ENCODE results near the gene PTPA.
A peak's percentile ranks its signal among the peaks of the same experiment; 100 is the strongest.
"Not testable (repeated sequence)": the region's sequence is repeated elsewhere in the genome, so short reads cannot be mapped to it uniquely, and the experiment has no call there.

PTPA gene

DNA sequence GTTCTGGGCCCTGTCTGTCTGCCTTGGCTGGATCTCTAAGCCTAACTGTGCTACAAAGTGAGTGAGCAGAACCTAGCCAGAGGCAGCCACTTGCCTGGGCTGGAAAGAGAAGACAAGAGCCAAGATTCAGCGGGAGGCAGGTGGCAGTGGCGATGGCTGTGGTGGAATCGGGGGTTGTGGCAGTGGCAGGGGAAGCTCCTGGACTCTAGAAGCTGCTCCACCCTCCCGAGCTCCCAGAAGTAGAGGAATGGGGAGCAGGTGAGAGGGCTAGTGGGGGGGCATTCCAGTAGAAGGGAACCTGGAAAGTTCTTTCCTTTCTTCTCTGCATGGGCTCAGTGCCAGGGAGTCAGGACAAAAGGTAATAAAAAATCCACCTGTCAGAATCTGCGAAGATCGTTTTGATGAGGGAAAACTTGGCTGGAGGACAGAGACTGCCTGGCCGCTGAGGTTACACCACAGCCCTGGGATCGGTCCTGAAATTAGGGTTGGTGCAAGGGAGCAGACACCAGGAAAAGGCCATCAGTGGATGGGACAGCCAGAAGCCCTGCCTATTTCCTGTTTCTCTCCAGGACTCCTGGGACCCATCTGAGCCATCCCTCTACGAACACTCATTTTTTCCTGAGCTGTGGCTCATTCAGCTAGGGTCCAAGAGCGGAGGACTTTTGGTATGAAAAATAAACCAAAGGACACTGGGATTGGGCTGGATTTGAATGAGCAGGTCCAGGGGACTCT, 2.2 kb upstream of the PTPA start:
- DNase-seq (ENCODE audit: low read depth), result no peak

DNA sequence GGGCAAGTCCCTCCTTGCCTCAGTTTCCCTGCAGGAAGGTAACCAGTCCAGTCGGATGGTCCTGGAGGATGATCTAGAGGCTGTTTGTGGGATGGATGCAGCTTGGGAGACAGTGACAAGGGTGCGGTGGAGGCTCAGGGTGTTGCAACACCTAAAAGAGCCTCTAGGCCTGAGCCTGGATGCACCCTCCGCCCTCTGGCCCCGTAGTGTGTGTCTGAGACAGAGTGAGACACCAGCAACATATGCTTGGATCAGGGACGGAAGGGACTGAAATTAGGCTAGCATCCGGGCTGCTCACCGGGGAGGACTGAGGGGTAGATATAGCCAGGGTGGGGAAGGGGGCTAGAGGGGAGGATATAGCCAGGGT, 1.7 kb upstream of the PTPA start:
- DNase-seq (ENCODE audit: low read depth), result peak; percentile 69

DNA sequence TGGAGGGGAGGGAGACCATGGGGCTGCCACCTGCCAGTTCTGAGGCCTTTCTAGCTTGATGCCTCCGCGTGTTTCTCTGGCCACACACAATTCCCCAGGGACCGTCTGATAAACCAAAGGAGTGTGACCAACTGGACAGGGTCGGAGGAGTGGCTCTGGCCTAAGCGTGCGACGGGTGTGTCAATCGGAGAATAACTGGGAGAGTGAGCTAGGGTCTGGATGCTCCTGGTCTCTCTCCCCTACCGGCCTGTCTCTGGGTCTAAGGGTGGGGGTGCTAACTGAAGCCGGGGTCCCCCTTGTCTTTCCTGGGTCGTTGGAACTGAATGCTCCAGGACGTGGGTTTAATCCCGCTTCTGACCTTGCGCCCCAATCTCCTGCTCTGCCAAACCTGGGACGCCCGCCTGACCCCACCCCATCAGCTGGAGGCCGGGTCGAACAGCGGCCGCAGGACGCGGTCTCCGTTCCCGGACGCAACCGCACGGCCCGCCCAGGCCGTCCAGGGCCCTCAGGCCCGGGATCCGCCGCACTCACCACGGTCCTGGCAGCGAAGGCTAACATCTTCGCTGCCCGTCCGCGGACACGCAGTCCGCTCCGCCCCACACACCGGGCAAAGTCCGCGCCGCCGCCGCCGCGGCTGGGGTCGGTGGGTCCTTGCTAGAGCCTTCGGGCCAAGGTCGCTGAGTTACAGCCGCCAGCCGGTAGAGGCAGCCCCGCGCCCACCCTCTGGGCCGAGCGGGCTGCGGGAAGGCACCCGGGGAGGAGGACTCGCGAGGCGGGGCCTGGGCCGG, 1.1 kb upstream of the PTPA start:
- DNase-seq (ENCODE audit: low read depth), result peak; percentile 52

DNA sequence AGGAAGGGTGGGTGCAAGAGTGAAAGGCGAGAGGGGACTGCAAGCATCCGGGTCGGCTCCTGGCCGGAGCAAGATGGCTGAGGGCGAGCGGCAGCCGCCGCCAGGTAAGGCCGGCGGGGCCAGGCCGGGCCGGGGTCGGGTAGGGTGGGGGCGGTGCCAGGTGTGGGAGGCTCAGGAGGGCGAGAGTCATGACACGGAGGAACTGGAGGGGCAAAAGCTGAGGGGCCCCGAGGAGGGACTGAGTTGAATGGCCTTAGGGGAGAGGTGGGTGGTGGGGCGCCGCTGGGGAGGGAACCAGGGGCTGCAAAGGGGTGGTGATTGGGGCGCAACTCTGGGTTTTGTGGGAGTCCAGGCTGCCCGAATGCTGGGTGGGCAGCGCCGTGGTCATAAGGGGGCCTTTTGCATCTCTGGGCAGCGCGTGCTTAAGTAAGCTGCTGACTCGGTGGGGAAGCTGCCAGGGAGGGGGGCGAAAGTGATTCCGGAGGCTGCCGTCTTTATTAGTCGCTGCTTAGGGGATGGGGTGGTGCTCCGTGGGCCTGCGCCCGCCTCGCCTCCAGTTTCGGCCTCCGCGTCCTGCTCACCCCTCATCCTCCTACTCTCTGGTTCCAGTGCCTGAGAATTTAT, 425 bp downstream of the PTPA start:
- peak; percentile 60 for DNase-seq (ENCODE audit: low read depth)

DNA sequence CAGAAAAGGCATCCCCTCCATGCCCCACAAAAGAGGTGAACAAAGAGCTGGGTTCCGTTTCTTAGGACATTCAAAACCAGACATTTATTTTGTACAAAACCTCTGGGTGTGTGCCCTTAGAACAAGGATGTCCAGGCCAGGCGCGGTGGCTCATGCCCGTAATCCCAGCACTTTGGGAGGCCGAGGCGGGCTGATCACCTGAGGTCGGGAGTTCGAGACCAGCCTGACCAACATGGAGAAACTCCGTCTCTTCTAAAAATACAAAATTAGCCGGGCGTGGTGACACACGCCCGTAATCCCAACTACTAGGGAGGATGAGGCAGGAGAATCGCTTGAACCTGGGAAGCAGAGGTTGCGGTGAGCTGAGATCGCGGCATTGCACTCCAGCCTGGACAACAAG, 1.3 kb downstream of the PTPA start:
- not testable (repeated sequence) for DNase-seq (ENCODE audit: low read depth)

- DNase-seq (ENCODE audit: low read depth), result no peak
Observed at GRCh38 chr9:129113645-129114304, 2.6 kb downstream of the PTPA start.

DNA sequence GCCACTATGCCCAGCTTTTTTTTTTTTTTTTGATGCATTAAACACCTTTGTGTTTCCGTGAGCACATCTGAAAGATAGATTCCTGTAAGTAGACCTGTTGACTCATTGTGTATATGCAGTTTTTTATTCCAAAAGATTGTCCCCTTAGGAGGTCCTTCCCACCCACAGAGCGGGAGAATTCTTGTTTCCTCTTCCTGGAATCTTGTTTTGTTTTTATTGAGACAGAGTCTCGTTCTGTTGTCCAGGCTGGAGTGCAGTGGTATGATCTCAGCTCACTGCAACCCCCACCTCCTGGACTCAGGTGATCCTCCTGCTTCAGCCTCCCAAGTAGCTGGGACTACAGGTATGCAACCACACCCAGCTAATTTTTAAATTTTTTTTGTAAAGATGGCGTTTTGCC, 7.6 kb downstream of the PTPA start:
- DNase-seq (ENCODE audit: low read depth), result no peak

DNA sequence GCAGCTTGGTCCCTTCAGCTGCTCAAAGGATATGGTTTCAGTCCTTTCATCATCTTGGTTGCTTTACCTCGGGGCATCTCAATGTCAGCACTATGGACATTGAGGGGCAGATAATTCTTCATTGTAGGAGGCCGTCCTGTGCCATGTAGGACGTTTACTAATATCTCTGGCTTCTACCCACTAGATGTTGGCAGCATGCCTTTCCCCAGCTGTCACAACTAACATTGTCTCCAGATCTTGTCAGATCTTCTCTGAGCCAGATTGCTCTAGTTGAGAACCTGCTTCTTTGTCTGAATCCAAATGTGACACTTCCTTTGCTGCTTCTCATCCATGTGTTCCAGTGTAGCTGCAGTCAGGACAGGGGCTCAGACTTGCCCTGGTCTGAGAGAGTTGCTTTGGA, 10.3 kb downstream of the PTPA start:
- no peak for DNase-seq (ENCODE audit: low read depth)

- no peak for DNase-seq (ENCODE audit: low read depth)
Observed at GRCh38 chr9:129122133-129122532, 10.9 kb downstream of the PTPA start.

DNA sequence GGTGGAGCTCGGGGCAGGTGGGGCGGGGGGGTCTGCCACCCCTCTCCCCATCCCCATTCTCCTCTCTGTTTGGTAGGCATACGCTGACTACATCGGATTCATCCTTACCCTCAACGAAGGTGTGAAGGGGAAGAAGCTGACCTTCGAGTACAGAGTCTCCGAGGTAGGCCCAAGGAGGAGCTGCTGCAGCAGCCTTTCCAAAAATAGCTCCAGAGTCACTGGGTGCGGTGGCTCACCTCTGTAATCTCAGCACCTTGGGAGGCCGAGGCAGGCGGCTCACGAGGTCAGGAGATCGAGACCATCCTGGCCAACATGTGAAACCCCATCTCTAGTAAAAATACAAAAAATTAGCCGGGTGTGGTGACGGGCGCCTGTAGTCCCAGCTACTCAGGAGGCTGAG, 11.8 kb downstream of the PTPA start:
- not testable (repeated sequence) for DNase-seq (ENCODE audit: low read depth)

- no peak for DNase-seq (ENCODE audit: low read depth)
Observed at GRCh38 chr9:129124506-129125069, 13.4 kb downstream of the PTPA start.

- DNase-seq (ENCODE audit: low read depth), result peak; percentile 97
Observed at GRCh38 chr9:129125478-129125877, 14.3 kb downstream of the PTPA start.

GRCh38 chr9:129126749-129127618, 15.8 kb downstream of the PTPA start:
- DNase-seq (ENCODE audit: low read depth), result no peak

DNA sequence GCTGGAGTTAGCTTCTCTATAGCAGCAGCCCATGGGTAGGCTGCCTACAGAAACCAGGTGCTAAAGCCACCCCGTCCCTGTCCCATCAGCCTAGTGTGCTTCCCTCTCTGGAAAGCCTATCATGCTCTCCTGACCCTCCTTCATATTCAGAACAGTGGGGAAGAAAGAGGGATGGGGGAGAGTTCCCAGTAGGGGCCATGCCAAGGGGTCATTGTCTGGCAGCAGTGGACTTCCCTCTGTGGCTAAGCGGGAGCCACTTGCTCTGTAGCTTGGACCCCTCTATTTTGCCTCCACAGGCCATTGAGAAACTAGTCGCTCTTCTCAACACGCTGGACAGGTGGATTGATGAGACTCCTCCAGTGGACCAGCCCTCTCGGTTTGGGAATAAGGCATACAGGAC, 17.5 kb downstream of the PTPA start:
- DNase-seq (ENCODE audit: low read depth), result no peak

GRCh38 chr9:129130271-129130670, 19.1 kb downstream of the PTPA start:
- not testable (repeated sequence) for DNase-seq (ENCODE audit: low read depth)

DNA sequence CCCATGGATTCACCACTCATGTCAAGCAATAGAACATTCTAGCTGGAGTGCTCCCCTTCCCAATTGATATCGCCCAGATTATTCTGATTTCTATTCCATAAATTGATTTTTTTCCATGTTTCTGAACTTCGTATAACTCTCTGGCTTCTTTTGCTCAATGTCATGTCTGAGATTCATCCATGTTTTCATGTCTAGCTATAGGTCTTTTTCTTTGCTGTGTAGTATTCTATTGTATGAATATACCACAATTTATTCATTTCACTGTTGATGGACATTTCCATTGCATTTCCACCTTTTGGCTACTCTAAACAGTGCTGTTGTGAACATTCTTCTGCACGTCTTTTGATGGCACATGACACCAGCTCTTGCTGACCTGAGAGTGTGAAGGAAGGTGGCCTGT, 19.6 kb downstream of the PTPA start:
- DNase-seq (ENCODE audit: low read depth), result no peak

GRCh38 chr9:129131300-129132145, 20.3 kb downstream of the PTPA start:
- DNase-seq (ENCODE audit: low read depth), result peak; percentile 72

GRCh38 chr9:129133082-129133481, 21.9 kb downstream of the PTPA start:
- DNase-seq (ENCODE audit: low read depth), result no peak

GRCh38 chr9:129135476-129135875, 24.3 kb downstream of the PTPA start:
- DNase-seq (ENCODE audit: low read depth), result no peak

DNA sequence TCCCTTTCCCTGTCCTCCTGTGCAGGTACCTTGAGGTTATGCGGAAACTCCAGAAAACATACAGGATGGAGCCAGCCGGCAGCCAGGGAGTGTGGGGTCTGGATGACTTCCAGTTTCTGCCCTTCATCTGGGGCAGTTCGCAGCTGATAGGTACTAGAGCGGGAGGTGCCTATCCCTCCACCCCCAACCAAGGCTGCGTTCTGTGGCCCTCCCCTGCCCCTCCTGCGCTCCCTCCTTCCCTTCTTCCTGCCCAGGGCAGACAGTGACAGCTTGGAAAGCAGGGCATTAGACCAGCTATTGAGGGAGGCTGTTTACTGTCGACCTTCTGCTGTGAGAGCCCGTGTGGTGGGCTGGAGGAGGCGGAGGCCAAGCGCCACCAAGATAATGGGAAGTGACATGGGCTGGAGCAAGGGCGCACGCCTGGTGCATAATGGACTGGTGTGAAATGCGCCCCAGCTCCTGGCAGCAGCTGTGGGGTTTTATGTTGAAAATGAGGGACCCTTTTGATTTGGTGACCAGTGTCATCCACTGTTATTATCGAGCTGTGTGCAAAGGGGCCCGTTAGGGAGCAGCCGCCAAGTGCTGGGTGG, 25.3 kb downstream of the PTPA start:
- DNase-seq (ENCODE audit: low read depth), result no peak
